ENCODE results near the gene TMC2.

- TF ChIP-seq POLR2A (IDR thresholded peaks at IDR 0.05; ENCODE audit: low read depth, low read length) (no peak), TAF1 (IDR thresholded peaks at IDR 0.05; ENCODE audit: borderline replicate concordance, low read depth, low read length) (no peak)
Measured at GRCh38 chr20:2559279-2559626, 22.9 kb downstream of the TMC2 start.
